Measurements from ENCODE around the gene CD300E.

DNA sequence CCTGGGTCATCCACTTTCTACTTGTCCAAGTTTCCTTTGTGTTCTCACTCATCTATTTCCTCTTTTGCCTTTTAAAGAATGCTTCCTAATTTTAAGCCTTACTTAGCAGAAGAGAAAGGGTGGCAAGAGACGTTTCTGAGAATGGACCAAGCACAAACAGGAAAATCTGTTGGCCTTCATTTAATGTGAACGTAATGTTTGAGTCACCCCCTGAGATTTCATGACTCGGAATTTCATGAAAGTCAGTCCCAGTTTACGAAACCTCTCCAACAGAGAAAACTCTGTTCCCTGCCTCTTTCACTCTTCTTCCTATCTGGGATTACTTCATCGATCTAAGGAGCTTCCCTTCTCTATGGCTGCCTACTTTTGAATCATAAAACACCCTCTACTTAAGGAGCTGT, at the start of gene CD300E:
- TF ChIP-seq KLF6 (CRISPR knock-in tag; IDR thresholded peaks at IDR 0.05): no peak
- no peak for TF ChIP-seq RELA (CRISPR knock-in tag; IDR thresholded peaks at IDR 0.05)
- no peak for TF ChIP-seq EP300 (IDR thresholded peaks at IDR 0.05; ENCODE audit: low read depth in 2 of 2, low read length in 2 of 2)
- no peak for TF ChIP-seq EP300 (CRISPR knock-in tag; IDR thresholded peaks at IDR 0.05; ENCODE audit: borderline replicate concordance)
- TF ChIP-seq HNRNPUL1 (IDR thresholded peaks at IDR 0.05; ENCODE audit: low read depth, low read length): no peak
- TF ChIP-seq, protein P1, sequence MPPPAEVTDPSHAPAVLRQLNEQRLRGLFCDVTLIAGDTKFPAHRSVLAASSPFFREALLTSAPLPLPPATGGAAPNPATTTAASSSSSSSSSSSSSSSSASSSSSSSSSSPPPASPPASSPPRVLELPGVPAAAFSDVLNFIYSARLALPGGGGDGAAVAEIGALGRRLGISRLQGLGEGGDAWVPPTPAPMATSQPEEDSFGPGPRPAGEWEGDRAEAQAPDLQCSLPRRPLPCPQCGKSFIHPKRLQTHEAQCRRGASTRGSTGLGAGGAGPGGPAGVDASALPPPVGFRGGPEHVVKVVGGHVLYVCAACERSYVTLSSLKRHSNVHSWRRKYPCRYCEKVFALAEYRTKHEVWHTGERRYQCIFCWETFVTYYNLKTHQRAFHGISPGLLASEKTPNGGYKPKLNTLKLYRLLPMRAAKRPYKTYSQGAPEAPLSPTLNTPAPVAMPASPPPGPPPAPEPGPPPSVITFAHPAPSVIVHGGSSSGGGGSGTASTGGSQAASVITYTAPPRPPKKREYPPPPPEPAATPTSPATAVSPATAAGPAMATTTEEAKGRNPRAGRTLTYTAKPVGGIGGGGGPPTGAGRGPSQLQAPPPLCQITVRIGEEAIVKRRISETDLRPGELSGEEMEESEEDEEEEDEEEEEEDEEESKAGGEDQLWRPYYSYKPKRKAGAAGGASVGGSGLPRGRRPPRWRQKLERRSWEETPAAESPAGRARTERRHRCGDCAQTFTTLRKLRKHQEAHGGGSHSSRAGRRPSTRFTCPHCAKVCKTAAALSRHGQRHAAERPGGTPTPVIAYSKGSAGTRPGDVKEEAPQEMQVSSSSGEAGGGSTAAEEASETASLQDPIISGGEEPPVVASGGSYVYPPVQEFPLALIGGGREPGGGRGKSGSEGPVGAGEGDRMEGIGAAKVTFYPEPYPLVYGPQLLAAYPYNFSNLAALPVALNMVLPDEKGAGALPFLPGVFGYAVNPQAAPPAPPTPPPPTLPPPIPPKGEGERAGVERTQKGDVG (CRISPR knock-in tag; IDR thresholded peaks at IDR 0.05; ENCODE audit: borderline replicate concordance): no peak
- no peak for TF ChIP-seq NFYB (CRISPR knock-in tag; IDR thresholded peaks at IDR 0.05)

Data from HepG2 (cell line).